ENCODE data around the gene ISYNA1. TPM values are rescaled to one million over a fixed set of nuclear protein-coding genes. Genes with fewer than 3 reads are reported as not detected.

The ISYNA1 gene
- total RNA-seq, 1 experiment from 2014 or later = 236 TPM

DNA sequence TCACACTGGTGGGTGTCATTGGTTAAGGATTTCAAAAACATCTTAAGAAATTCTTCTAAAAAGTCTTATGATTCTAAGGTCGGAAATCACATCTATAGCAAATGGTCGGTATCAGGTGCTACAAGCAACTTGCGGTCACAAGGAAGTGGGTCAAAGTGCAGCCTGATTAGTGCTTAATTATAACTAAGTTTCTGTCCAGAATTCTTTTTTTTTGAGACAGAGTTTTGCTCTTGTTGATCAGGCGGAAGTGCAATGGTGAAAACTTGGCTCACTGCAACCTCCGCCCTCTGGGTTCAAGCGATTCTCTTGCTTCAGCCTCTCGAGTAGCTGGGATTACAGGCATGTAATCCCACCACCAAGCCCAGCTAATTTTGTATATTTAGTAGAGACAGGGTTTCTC is 53.2 kb downstream of the ISYNA1 start (continued):
- TF ChIP-seq, protein P1, sequence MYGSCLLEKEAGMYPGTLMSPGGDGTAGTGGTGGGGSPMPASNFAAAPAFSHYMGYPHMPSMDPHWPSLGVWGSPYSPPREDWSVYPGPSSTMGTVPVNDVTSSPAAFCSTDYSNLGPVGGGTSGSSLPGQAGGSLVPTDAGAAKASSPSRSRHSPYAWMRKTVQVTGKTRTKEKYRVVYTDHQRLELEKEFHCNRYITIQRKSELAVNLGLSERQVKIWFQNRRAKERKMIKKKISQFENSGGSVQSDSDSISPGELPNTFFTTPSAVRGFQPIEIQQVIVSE (CRISPR knock-in tag; IDR thresholded peaks at IDR 0.05; ENCODE audit: borderline replicate concordance) = no peak
- no peak for TF ChIP-seq ZNF263 (CRISPR knock-in tag; IDR thresholded peaks at IDR 0.05; ENCODE audit: low read depth)
- TF ChIP-seq, protein P2, sequence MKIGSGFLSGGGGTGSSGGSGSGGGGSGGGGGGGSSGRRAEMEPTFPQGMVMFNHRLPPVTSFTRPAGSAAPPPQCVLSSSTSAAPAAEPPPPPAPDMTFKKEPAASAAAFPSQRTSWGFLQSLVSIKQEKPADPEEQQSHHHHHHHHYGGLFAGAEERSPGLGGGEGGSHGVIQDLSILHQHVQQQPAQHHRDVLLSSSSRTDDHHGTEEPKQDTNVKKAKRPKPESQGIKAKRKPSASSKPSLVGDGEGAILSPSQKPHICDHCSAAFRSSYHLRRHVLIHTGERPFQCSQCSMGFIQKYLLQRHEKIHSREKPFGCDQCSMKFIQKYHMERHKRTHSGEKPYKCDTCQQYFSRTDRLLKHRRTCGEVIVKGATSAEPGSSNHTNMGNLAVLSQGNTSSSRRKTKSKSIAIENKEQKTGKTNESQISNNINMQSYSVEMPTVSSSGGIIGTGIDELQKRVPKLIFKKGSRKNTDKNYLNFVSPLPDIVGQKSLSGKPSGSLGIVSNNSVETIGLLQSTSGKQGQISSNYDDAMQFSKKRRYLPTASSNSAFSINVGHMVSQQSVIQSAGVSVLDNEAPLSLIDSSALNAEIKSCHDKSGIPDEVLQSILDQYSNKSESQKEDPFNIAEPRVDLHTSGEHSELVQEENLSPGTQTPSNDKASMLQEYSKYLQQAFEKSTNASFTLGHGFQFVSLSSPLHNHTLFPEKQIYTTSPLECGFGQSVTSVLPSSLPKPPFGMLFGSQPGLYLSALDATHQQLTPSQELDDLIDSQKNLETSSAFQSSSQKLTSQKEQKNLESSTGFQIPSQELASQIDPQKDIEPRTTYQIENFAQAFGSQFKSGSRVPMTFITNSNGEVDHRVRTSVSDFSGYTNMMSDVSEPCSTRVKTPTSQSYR (CRISPR knock-in tag; IDR thresholded peaks at IDR 0.05) = no peak
- TF ChIP-seq, protein P3, sequence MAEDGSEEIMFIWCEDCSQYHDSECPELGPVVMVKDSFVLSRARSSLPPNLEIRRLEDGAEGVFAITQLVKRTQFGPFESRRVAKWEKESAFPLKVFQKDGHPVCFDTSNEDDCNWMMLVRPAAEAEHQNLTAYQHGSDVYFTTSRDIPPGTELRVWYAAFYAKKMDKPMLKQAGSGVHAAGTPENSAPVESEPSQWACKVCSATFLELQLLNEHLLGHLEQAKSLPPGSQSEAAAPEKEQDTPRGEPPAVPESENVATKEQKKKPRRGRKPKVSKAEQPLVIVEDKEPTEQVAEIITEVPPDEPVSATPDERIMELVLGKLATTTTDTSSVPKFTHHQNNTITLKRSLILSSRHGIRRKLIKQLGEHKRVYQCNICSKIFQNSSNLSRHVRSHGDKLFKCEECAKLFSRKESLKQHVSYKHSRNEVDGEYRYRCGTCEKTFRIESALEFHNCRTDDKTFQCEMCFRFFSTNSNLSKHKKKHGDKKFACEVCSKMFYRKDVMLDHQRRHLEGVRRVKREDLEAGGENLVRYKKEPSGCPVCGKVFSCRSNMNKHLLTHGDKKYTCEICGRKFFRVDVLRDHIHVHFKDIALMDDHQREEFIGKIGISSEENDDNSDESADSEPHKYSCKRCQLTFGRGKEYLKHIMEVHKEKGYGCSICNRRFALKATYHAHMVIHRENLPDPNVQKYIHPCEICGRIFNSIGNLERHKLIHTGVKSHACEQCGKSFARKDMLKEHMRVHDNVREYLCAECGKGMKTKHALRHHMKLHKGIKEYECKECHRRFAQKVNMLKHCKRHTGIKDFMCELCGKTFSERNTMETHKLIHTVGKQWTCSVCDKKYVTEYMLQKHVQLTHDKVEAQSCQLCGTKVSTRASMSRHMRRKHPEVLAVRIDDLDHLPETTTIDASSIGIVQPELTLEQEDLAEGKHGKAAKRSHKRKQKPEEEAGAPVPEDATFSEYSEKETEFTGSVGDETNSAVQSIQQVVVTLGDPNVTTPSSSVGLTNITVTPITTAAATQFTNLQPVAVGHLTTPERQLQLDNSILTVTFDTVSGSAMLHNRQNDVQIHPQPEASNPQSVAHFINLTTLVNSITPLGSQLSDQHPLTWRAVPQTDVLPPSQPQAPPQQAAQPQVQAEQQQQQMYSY (CRISPR knock-in tag; IDR thresholded peaks at IDR 0.05) = no peak

Small RNAs within 50 kb of the gene (microRNA-seq; reads per million reads assigned to microRNA genes)
- gene MIR3189 (ENCODE audit: borderline number of aligned reads) = not detected

Other genes with a start within 250 kb of the ISYNA1 start
- 26.3 to 29.8 TPM (median 28.0 TPM) in 3 replicates for gene MPV17L2, start 244.9 kb downstream of the ISYNA1 start, total RNA-seq (2021)
- 12.2 to 14.7 TPM (median 14.6 TPM) in 3 replicates for gene RAB3A, start 234.1 kb downstream of the ISYNA1 start, total RNA-seq (2021)
- 3.0 to 5.7 TPM (median 3.8 TPM) in 3 replicates for gene PDE4C, start 211.7 kb downstream of the ISYNA1 start, total RNA-seq (2021)
- 0.46 to 1.0 TPM (median 0.61 TPM) in 3 replicates for gene IQCN, start 163.7 kb downstream of the ISYNA1 start, total RNA-seq (2021)
- 121 to 137 TPM (median 133 TPM) in 3 replicates for gene JUND, start 156.5 kb downstream of the ISYNA1 start, total RNA-seq (2021)
- 373 to 434 TPM (median 409 TPM) in 3 replicates for gene LSM4, start 115.1 kb downstream of the ISYNA1 start, total RNA-seq (2021)
- gene PGPEP1, start 97.5 kb downstream of the ISYNA1 start, total RNA-seq (2021) = 39.2 to 68.1 TPM (median 40.8 TPM) in 3 replicates
- gene GDF15, start 52.0 kb downstream of the ISYNA1 start, total RNA-seq (2021) = 18.3 to 27.3 TPM (median 19.1 TPM) in 3 replicates
- gene LRRC25, start 40.5 kb downstream of the ISYNA1 start, total RNA-seq (2021) = 0.07 to 0.31 TPM (median 0.18 TPM) in 3 replicates
- gene SSBP4, start 18.7 kb downstream of the ISYNA1 start, total RNA-seq (2021) = 44.5 to 51.2 TPM (median 47.4 TPM) in 3 replicates
- gene ELL, start 83.9 kb upstream of the ISYNA1 start, total RNA-seq (2021) = 11.6 to 17.3 TPM (median 13.1 TPM) in 3 replicates
- 345 to 423 TPM (median 410 TPM) in 3 replicates for gene FKBP8, start 105.4 kb upstream of the ISYNA1 start, total RNA-seq (2021)
- gene KXD1, start 119.7 kb upstream of the ISYNA1 start, total RNA-seq (2021) = 136 to 155 TPM (median 154 TPM) in 3 replicates
- 1,300 to 1,361 TPM (median 1,328 TPM) in 3 replicates for gene UBA52, start 133.7 kb upstream of the ISYNA1 start, total RNA-seq (2021)
- 90.2 to 107 TPM (median 99.0 TPM) in 3 replicates for gene REX1BD, start 150.7 kb upstream of the ISYNA1 start, total RNA-seq (2021)
- 36.4 to 55.8 TPM (median 51.4 TPM) in 3 replicates for gene CRLF1, start 168.7 kb upstream of the ISYNA1 start, total RNA-seq (2021)
- 14.8 to 30.0 TPM (median 27.3 TPM) in 3 replicates for gene TMEM59L, start 174.7 kb upstream of the ISYNA1 start, total RNA-seq (2021)
- 13.1 to 14.2 TPM (median 14.2 TPM) in 3 replicates for gene KLHL26, start 198.9 kb upstream of the ISYNA1 start, total RNA-seq (2021)
- gene CRTC1, start 245.5 kb upstream of the ISYNA1 start, total RNA-seq (2021) = 12.3 to 17.0 TPM (median 16.3 TPM) in 3 replicates

Measured in WTC11 (cell line).